Ishikawa (cell line): ENCODE results near the gene FPGT.

Experiments
- CEBPB ChIP-seq: IDR thresholded peaks from 2 replicates; pipeline ENCODE4 v1.6.1; 2012
- EP300 ChIP-seq: IDR thresholded peaks from 2 replicates; pipeline ENCODE4 v1.6.1; 2012; ENCODE audit warnings: borderline replicate concordance
- NFIC ChIP-seq: IDR thresholded peaks from 2 replicates; pipeline ENCODE4 v1.6.1; 2012
- RAD21 ChIP-seq: IDR thresholded peaks from 2 replicates; pipeline ENCODE4 v1.6.1; 2012; ENCODE audit warnings: low read depth
- TAF1 ChIP-seq: IDR thresholded peaks from 2 replicates; pipeline ENCODE4 v1.6.1; 2012; ENCODE audit warnings: low read depth, mild to moderate bottlenecking
- TCF12 ChIP-seq: IDR thresholded peaks from 2 replicates; pipeline ENCODE4 v1.6.1; 2012; ENCODE audit warnings: low read depth
- USF1 ChIP-seq: IDR thresholded peaks from 2 replicates; pipeline ENCODE4 v1.6.1; 2012
- TF ChIP-seq, protein P1 (sequence below): IDR thresholded peaks from 2 replicates; pipeline ENCODE4 v1.6.1; 2012; ENCODE audit warnings: low read depth, mild to moderate bottlenecking

GRCh38 chr1:74161497-74161896 is 36.5 kb upstream of the FPGT start:
- no peak for TF ChIP-seq RAD21
- TF ChIP-seq, protein P1, sequence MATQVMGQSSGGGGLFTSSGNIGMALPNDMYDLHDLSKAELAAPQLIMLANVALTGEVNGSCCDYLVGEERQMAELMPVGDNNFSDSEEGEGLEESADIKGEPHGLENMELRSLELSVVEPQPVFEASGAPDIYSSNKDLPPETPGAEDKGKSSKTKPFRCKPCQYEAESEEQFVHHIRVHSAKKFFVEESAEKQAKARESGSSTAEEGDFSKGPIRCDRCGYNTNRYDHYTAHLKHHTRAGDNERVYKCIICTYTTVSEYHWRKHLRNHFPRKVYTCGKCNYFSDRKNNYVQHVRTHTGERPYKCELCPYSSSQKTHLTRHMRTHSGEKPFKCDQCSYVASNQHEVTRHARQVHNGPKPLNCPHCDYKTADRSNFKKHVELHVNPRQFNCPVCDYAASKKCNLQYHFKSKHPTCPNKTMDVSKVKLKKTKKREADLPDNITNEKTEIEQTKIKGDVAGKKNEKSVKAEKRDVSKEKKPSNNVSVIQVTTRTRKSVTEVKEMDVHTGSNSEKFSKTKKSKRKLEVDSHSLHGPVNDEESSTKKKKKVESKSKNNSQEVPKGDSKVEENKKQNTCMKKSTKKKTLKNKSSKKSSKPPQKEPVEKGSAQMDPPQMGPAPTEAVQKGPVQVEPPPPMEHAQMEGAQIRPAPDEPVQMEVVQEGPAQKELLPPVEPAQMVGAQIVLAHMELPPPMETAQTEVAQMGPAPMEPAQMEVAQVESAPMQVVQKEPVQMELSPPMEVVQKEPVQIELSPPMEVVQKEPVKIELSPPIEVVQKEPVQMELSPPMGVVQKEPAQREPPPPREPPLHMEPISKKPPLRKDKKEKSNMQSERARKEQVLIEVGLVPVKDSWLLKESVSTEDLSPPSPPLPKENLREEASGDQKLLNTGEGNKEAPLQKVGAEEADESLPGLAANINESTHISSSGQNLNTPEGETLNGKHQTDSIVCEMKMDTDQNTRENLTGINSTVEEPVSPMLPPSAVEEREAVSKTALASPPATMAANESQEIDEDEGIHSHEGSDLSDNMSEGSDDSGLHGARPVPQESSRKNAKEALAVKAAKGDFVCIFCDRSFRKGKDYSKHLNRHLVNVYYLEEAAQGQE: no peak
- no peak for TF ChIP-seq USF1
- TF ChIP-seq NFIC: no peak
- TF ChIP-seq TCF12: no peak
- no peak for TF ChIP-seq CEBPB
- no peak for TF ChIP-seq TAF1
- TF ChIP-seq EP300: no peak
